Calu3 (cell line): Measurements from ENCODE around the gene ASB13. TPM values are rescaled to one million over a fixed set of nuclear protein-coding genes. Genes with fewer than 3 reads are reported as not detected.

Source experiments
- BruUV-seq: library from RNA; stranded (reverse); fragments of 400-500 nt; replicated peaks from 2 replicates; lab custom pipeline; 2021; lab: Mats Ljungman, UMichigan
- CTCF ChIA-PET: fragments of 300-600 bp; sonication (Branson Sonifier 250); formaldehyde crosslinking; loops from one replicate; lab custom pipeline; 2022; ENCODE audit warnings: antibody characterized with exemption; lab: Charles Lee
- DNase-seq: peaks from one replicate; pipeline ENCODE4 v3.0.0; 2022
- H3K27ac Mint-ChIP-seq: one replicate; pipeline ENCODE4 v1.8.0; 2022; ENCODE audit warnings: mixed read lengths; ENCODE audit not compliant: unreplicated experiment
- H3K27me3 Mint-ChIP-seq: one replicate; pipeline ENCODE4 v1.8.0; 2022; ENCODE audit warnings: mixed read lengths; ENCODE audit not compliant: unreplicated experiment
- H3K36me3 Mint-ChIP-seq: one replicate; pipeline ENCODE4 v1.8.0; 2022; ENCODE audit warnings: mild to moderate bottlenecking, moderate library complexity, mixed read lengths; ENCODE audit not compliant: insufficient read depth, unreplicated experiment
- H3K4me1 Mint-ChIP-seq: one replicate; pipeline ENCODE4 v1.8.0; 2022; ENCODE audit warnings: mild to moderate bottlenecking, low read depth, mixed read lengths; ENCODE audit not compliant: unreplicated experiment
- H3K4me3 Mint-ChIP-seq: one replicate; pipeline ENCODE4 v1.8.0; 2022; ENCODE audit warnings: mild to moderate bottlenecking, low read depth, moderate library complexity, mixed read lengths; ENCODE audit not compliant: unreplicated experiment
- H3K9me3 Mint-ChIP-seq: one replicate; pipeline ENCODE4 v1.8.0; 2022; ENCODE audit warnings: low read depth, mixed read lengths; ENCODE audit not compliant: unreplicated experiment
- intact Hi-C: fragments of 100-400 bp; cut with micrococcal nuclease; formaldehyde crosslinking; loops from one replicate; pipeline ENCODE4 v1.10.0; 2022; ENCODE audit not compliant: unreplicated experiment
- total RNA-seq: library from RNA; stranded (reverse); gene quantifications from 2 replicates; pipeline ENCODE4 v1.2.3, GENCODE V29; 2022
- TF ChIP-seq, protein P1 (sequence below): fragments of 200-600 bp; IDR thresholded peaks from one replicate; pipeline ENCODE4 v1.8.0; 2022; ENCODE audit warnings: antibody characterized with exemption; ENCODE audit not compliant: unreplicated experiment

The ASB13 gene
- total RNA-seq, 1 experiment from 2014 or later = 21.6 TPM

DNA sequence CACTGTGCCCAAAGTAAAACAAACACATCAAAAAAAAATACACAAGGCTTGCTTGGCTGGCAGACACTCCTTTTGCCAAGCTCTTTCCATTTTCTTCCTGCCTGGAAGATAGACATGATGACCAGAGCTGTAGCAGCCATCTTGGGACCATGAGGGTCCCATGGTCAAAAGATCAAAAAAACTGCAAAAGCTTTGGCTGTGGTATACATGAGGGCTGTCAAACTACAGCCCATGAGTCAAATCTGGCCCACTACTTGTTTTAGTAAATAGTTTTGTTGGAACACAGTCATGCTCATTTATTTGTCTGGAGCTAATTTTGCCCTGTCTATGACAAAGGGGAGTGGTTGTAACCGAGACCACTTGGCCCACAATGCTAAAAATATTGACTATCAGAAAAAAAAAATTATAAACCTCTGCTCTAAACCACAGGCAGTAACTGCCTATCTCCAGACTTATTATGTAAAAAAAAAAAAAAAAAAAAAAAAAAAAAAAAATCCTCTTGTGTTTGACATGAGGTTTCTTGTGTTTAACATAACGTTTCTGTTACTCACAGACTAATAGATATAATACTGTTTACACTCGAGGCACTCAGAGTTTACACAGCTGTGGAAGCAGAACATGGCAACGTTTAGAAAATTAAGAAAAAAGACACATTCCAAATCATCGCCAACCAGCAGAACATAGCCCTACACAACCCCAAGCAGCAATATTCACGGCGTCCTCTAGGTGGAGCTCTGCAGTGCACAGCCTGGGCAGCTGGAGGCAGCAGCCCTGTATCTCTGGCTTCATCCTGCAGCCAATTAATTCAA, 36.9 kb downstream of the ASB13 start:
- TF ChIP-seq, protein P1, sequence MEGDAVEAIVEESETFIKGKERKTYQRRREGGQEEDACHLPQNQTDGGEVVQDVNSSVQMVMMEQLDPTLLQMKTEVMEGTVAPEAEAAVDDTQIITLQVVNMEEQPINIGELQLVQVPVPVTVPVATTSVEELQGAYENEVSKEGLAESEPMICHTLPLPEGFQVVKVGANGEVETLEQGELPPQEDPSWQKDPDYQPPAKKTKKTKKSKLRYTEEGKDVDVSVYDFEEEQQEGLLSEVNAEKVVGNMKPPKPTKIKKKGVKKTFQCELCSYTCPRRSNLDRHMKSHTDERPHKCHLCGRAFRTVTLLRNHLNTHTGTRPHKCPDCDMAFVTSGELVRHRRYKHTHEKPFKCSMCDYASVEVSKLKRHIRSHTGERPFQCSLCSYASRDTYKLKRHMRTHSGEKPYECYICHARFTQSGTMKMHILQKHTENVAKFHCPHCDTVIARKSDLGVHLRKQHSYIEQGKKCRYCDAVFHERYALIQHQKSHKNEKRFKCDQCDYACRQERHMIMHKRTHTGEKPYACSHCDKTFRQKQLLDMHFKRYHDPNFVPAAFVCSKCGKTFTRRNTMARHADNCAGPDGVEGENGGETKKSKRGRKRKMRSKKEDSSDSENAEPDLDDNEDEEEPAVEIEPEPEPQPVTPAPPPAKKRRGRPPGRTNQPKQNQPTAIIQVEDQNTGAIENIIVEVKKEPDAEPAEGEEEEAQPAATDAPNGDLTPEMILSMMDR = peak; percentile 88
- CTCF ChIA-PET = interaction anchor here (0.6 to 1.2 kb wide), 7 partner anchors 31 to 240 kb away, joined by 3 to 9 read pairs (median 4); no protein-coding TSS in a partner anchor
- Mint-ChIP-seq H3K4me3 (no peak overlapping the region), H3K4me1 (peaks cover 23% of the 10 kb centered on the region), H3K9me3 (no peaks in the 10 kb centered on the region), H3K27ac (no peak overlapping the region), H3K36me3 (peaks cover 10% of the 10 kb centered on the region), H3K27me3 (no peaks in the 10 kb centered on the region)
- peak; percentile 89 for DNase-seq
- BruUV-seq = no TSS peak
- intact Hi-C loops = no loop called here

DNA sequence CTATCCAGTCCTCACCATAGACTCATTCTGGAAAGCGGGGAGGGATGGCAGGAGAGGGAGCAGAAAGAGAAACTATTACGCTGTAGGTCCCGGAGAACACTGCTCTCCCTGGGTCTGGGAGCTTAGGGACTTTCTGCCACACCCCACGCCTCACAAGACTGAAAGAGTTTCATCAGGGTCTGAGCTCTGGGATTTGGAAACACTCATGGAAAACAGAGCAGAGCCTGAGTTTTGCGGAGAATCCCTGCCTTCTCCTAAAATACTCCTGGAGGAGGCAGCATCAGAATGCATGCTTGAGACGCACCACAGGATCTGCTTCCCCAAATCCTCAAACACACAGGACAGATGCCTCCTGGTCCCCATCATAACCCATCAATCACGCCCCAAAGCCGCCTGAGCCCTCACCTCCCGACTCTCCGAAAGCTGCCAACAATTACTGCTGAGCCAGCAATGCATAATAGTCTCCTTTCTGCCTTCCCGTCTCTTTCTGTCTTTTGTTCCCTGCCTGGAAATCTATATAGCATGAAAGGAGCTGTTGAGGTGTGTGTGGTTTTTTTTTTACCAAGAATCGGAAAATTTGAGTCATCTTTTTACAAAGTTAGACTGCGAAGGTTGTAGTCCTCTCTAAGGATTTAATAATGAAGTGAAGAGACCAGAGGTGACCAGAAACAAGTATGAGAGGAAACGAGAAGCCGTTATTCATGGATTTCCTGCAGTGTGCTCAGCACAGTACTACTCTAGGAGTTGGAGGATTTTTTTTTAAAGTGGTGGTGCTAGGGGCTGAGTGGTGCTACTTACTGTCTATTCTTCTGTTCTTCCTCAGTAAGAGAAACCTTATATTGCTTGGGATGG, 37.7 kb downstream of the ASB13 start:
- H3K4me3 Mint-ChIP-seq = no peak overlapping the region
- DNase-seq = no peak
- intact Hi-C loops = no loop called here
- H3K27ac Mint-ChIP-seq = no peak overlapping the region
- peaks cover 10% of the 10 kb centered on the region for H3K36me3 Mint-ChIP-seq
- CTCF ChIA-PET = interaction anchor here (1.0 kb wide), 1 partner anchor 241 kb away, joined by 9 read pairs; no protein-coding TSS in a partner anchor
- TF ChIP-seq, protein P1 = no peak
- BruUV-seq = no TSS peak
- peaks cover 23% of the 10 kb centered on the region for H3K4me1 Mint-ChIP-seq
- no peaks in the 10 kb centered on the region for H3K27me3 Mint-ChIP-seq
- no peaks in the 10 kb centered on the region for H3K9me3 Mint-ChIP-seq

DNA sequence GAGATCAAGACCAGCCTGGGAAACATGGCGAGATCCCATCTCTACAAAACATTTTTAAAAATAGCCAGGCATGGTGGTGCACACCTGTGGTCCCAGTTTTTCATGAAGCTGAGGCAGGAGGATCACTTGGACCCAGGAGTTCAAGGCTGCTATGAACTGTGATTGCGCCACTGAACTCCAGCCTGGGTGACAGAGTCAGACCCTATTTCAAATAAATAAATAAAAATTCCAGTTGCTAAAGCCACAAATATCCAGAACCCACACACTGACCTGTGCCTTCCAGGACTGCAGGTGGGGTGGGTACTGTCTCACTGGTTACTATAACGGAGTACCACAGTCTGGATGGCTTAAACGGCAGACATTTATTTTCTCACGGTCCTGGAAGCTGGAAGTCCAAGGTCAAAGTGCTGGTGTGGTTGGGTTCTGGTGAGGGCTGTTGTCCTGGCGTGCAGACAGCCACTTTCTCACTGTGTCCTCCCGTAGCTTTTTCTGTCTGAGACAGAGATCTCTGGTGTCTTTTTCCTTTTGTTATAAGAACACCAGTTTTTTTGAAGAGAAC, 38.8 kb downstream of the ASB13 start:
- H3K27ac Mint-ChIP-seq = no peak overlapping the region
- peaks cover 9% of the 10 kb centered on the region for H3K36me3 Mint-ChIP-seq
- DNase-seq = no peak
- TF ChIP-seq, protein P1 = no peak
- no peaks in the 10 kb centered on the region for H3K27me3 Mint-ChIP-seq
- H3K4me1 Mint-ChIP-seq = peaks cover 18% of the 10 kb centered on the region
- no peak overlapping the region for H3K4me3 Mint-ChIP-seq
- H3K9me3 Mint-ChIP-seq = no peaks in the 10 kb centered on the region
- no TSS peak for BruUV-seq
- CTCF ChIA-PET = interaction anchor here (0.7 kb wide), 1 partner anchor 22 kb away, joined by 6 read pairs; no protein-coding TSS in a partner anchor
- intact Hi-C loops = no loop called here
